ENCODE measurements around the gene ACTR2.

The ACTR2 gene

GRCh38 chr2:65297544-65297943 is 69.9 kb downstream of the ACTR2 start:
- no peak for TF ChIP-seq CTCF (IDR thresholded peaks at IDR 0.05)

- no peak for TF ChIP-seq CTCF (IDR thresholded peaks at IDR 0.05)
These were observed 70.5 kb downstream of the ACTR2 start for GRCh38 chr2:65298089-65298488.

GRCh38 chr2:65299246-65299645 is 71.6 kb downstream of the ACTR2 start:
- no peak for TF ChIP-seq CTCF (IDR thresholded peaks at IDR 0.05)

GRCh38 chr2:65300134-65300760 is 72.6 kb downstream of the ACTR2 start:
- TF ChIP-seq CTCF (IDR thresholded peaks at IDR 0.05): no peak

- TF ChIP-seq CTCF (IDR thresholded peaks at IDR 0.05): no peak
These were observed 73.4 kb downstream of the ACTR2 start for GRCh38 chr2:65300761-65301711.

GRCh38 chr2:65305934-65306333 is 78.3 kb downstream of the ACTR2 start:
- no peak for TF ChIP-seq CTCF (IDR thresholded peaks at IDR 0.05)

GRCh38 chr2:65309699-65310098 is 82.1 kb downstream of the ACTR2 start:
- TF ChIP-seq CTCF (IDR thresholded peaks at IDR 0.05): no peak
